ENCODE results near the gene OR2H2. TPM values are rescaled to one million over a fixed set of nuclear protein-coding genes. Genes with fewer than 3 reads are reported as not detected.

OR2H2 gene
- total RNA-seq, 4 donors from 2014 or later, result not detected

DNA sequence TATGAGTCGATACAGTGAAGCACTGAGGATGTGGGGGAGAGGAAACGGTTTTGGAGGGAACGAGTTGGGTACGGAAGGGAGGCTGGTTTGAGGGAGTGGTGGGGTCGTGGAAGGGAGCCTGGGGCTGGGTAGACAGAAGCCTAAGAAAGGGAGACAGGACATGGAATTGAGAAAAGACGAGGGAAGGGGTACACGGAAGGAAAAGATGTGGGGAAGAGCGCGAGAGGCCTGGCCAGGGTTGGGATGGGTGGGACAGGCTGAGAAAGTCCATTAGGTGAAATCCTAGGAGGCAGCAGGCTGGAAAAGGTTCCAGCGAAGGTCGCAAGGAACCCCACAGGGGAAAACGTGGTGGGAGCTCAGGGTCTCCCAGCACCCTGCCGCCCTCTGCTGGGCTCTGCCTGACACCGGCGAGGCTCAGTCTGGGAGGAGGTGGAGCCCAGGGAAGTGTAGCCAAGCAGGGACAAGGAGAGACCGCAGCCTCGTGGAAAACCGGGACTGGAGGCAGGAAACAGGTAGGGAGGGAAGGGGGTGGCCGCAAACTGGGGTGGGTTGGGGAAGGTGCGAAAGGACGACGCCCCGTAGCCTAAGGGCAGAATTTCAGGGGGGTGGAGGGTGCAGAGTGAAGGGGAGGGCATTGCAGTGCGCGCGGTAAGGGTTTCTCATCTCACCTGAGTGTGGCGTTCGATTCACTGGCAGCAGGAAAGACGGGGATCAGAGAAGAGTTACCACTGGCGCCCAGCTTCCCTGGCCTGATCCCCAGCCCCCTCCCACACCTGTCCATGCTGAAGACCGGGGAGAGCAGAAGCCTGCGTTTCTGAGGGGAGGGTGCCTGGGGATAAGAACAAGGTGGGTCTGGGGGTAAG, 43.7 kb downstream of the OR2H2 start:
- H3K4me1 ChIP-seq, result no peaks in the 10 kb centered on the region
- no peaks in the 10 kb centered on the region for H3K27me3 ChIP-seq
- TF ChIP-seq POLR2A (IDR thresholded peaks at IDR 0.05) (peak in 1 of 2 donors; percentile 32), CTCF (IDR thresholded peaks at IDR 0.05) (peak; percentile 50 to 80 (median 65))
- no peaks in the 10 kb centered on the region for H3K9me3 ChIP-seq
- peak overlapping the region; percentile 90 to 91 for H3K27ac ChIP-seq
- intact Hi-C loops (cut with DNase I; ENCODE audit: low total_unique reads), result no loop called here
- no peaks in the 10 kb centered on the region for H3K36me3 ChIP-seq
- DNase-seq, result peak; percentile 80 to 83
- H3K4me3 ChIP-seq, result peak overlapping the region; percentile 69 to 77

GRCh38 chr6:29629571-29629970, 44.6 kb downstream of the OR2H2 start:
- no peaks in the 10 kb centered on the region for H3K4me1 ChIP-seq
- H3K36me3 ChIP-seq, result no peaks in the 10 kb centered on the region
- no peaks in the 10 kb centered on the region for H3K9me3 ChIP-seq
- DNase-seq, result no peak
- no peaks in the 10 kb centered on the region for H3K27me3 ChIP-seq
- intact Hi-C loops (cut with DNase I; ENCODE audit: low total_unique reads), result no loop called here
- no peak overlapping the region for H3K4me3 ChIP-seq
- H3K27ac ChIP-seq, result no peak overlapping the region
- no peak for TF ChIP-seq CTCF (IDR thresholded peaks at IDR 0.05)
- TF ChIP-seq POLR2A (IDR thresholded peaks at IDR 0.05), result no peak

- Histone ChIP-seq H3K4me1 (no peaks in the 10 kb centered on the region), H3K9me3 (no peaks in the 10 kb centered on the region), H3K27ac (no peak overlapping the region), H3K27me3 (no peaks in the 10 kb centered on the region), H3K4me3 (no peak overlapping the region), H3K36me3 (no peaks in the 10 kb centered on the region)
- DNase-seq, result no peak
- intact Hi-C loops (cut with DNase I; ENCODE audit: low total_unique reads), result no loop called here
- TF ChIP-seq POLR2A (IDR thresholded peaks at IDR 0.05) (no peak), CTCF (IDR thresholded peaks at IDR 0.05) (no peak)
These were observed 45.4 kb downstream of the OR2H2 start for GRCh38 chr6:29630315-29630714.

GRCh38 chr6:29631209-29631810, 46.4 kb downstream of the OR2H2 start:
- Histone ChIP-seq H3K9me3 (no peaks in the 10 kb centered on the region), H3K27me3 (no peaks in the 10 kb centered on the region), H3K4me3 (peak overlapping the region in 1 of 2 donors; percentile 12), H3K4me1 (no peaks in the 10 kb centered on the region), H3K27ac (peak overlapping the region in 1 of 2 donors; percentile 91), H3K36me3 (no peaks in the 10 kb centered on the region)
- intact Hi-C loops (cut with DNase I; ENCODE audit: low total_unique reads), result no loop called here
- TF ChIP-seq POLR2A (IDR thresholded peaks at IDR 0.05), result no peak
- TF ChIP-seq CTCF (IDR thresholded peaks at IDR 0.05), result no peak
- DNase-seq, result no peak

Measured in uterus (tissue), 4 donors.